Kidney tubule cell (primary cell): ENCODE data around the gene SLC36A2.
"Not testable (repeated sequence)": the region's sequence is repeated elsewhere in the genome, so short reads cannot be mapped to it uniquely, and the experiment has no call there.

Experiments used
- DNase-seq: peaks from one replicate; pipeline ENCODE4 v3.0.0-alpha.2; 2018; ENCODE audit warnings: low spot score

Gene SLC36A2

DNA sequence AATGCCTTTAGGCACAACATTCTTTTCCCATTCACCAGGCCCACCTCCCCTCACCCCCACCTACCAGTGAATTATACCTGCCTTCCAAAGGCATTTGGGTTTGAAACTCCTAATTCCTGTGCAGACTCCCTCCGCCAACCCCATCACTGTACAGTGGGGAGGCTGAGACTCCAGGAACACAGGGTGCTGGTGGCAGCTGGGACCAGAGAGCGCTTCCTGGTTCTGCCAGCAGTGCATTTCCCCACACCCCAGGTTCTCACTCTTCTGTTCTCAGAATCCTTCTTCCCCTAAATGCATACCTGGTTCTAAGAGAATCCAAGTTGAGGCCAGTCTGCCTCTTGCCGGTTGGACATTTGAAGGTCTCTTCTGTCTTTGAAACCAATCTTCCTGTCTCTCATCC, 21.1 kb downstream of the SLC36A2 start:
- no peak for DNase-seq

DNA sequence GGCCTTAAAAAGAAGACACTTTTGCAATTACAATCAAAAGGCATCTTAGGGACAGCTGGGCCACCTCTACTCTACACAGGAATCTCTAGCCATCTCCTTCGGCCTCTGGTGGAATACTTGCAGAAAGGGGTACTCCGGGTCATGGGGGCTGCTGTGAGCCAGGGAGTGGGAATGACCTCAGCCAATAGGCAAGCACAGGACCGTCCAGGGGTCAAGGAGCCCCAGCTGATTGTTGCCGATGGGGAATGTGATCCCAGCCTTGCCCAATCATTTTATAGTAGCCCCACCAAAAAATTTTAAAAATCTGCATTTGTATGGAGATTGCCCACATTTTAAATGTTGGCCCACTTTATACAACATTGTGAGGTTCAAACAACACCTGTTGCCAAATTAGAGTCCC, 26.9 kb downstream of the SLC36A2 start:
- no peak for DNase-seq

DNA sequence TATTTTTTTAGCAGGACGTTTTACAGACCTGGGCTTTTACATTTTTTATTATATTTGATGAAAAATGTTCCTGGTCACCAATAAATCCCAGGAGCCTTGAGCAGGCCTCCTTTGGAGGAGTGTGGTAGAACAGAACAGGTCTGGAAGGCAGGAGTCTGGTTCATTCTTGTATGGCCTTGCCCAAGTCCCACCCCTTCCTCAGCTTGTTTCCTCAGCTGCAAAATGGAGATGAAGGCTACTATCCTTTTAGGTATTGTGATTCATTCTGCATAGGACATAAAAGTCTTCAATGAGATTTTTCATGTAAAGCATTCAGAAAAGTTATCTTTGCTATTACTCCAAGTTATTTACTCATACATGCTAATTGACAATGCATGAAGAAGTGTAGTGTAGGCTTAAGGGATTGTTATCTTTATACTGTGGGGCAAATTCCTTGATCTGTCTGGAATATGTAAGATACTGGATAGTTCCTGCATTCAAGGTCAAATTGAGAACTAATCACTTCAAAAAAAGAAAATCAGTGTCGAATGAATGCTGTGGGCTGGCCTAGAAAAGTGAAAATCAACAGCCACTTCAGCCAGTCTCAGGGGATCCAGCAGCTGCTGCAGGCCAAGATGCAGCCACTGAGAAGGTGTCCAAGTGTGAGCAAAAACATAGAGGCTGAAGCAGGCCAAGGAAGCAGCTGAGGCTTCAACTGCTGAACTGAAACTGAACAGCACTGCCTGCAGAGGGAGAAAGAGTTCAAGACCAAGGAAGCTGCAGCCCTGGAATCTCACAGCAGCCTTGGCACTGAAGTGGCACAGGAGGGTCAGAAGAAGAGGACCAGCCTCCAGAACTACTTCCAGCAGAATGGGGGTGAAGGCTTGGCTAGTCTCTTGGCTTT, 28.3 kb downstream of the SLC36A2 start:
- peak; percentile 6 for DNase-seq

DNA sequence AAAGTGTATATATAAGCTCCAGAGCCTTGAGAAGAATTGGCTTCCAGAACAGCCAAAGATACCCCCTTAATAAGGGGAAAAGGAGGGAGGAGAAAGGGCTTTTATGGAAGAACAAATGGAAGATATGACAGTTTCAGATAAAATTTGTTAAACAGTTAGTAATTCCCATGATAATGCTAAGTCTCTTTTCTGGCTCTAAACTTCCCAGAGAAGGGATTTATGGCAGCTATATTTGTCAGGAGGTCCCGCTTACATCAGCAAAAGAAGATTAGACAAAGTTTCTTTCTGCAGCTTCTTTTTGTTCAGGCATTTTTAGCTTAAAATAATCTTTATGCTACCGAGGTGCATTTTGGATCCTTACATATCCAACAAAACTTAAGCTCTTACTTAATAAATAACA, 29.5 kb downstream of the SLC36A2 start:
- no peak for DNase-seq

DNA sequence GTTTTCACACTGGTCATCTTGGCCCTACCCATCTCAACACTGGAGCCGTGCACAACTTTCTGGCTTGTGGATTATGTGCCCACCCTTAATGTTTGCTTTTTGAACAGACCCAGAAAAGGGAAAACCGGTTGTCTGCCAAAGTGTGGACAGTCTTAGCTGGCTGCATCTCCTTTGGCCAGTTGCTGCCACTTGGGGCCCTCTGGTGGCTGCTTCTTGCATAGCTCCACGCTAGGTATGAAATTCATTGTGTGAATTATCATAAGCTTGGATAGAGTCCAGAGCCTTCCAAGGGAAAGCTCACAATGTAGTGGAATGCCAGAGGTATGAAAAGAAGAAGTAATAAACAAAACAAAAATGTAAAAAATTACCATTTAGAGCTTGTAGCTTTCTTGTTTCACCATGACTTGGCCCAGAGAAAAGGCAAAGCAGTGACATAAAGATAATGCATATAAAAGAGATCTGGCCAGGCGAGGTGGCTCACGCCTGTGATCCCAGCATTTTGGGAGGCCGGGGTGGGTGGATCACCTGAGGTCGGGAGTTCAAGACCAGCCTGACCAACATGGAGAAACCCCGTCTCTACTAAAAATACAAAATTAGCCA, 31.3 kb downstream of the SLC36A2 start:
- peak; percentile 63 for DNase-seq

DNA sequence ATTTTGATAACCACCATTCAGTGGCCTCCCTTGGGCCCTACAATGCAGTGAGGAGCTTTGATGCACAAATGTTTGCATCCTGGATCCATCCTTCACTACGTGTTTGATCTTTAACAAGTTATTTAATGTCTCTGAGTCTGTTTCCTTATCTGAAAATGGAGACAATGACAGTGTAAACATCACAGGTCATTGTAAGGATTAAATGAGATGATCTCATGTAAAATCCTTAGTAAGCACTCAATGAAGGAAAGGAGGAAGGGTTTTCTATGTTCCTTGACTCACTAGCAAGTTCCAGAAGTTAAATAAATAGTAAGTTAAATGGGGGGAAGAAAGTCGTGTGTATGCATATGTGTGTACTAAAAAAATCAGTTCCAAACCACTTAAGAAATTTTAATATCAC, 34.0 kb downstream of the SLC36A2 start:
- no peak for DNase-seq

DNA sequence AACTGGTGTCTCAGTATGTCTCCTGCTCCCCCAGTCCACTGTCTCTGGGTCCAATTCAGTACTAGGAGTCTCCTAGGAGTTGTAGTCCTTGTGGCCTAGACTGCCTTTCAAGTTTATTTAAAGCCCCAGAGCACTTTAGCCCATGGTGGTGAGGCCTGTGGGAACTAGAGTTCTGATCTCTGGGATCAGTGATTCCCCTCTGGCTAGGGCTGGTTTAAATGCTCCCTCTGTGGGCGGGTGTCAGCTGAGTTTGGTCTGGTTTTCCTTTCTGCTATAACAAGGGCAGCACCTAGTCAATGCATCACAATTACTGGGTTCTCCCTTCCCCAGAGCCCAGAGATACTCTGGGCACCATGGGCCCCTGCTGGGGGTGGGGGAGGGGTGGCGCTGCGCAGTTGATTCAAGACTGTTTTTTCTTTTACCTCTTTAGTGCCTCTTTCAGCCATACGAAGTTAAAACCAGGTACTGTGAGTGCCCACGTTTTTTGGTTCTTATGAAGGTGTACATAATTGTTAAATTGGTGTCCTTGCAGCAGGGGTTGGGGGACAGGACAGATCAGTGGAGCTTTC, 34.5 kb downstream of the SLC36A2 start:
- no peak for DNase-seq

DNA sequence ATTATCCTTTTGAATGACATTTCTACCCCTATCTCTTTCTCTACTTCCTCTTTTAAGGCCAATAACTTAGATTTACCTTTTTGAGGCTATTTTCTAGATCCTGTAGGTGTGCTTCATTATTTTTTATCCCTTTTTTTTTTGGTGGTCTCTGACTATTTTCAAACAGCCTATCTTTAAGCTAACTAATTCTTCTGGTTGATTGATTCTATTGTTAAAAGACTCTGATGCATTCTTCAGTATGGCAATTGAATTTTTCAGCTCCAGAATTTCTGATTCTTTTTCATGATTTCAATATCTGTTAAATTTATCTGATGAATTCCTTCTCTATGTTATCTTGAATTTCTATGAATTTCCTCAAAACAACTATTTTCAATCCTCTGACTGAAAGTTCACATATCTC, 36.4 kb downstream of the SLC36A2 start:
- no peak for DNase-seq

DNA sequence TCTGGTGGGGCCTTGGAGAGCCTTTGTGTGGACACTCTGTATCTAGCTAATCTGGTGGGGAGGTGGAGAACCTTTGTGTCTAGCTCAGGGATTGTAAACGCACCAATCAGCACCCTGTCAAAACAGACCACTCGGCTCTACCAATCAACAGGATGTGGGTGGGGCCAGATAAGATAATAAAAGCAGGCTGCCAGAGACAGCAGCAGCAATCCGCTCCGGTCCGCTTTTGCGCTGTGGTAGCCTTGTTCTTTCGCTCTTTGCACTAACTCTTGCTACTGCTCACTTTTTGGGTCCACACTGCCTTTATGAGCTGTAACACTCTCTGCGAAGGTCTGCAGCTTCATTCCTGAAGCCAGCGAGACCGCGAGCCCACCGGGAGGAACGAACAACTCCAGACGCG, 37.5 kb downstream of the SLC36A2 start:
- DNase-seq, result not testable (repeated sequence)

DNA sequence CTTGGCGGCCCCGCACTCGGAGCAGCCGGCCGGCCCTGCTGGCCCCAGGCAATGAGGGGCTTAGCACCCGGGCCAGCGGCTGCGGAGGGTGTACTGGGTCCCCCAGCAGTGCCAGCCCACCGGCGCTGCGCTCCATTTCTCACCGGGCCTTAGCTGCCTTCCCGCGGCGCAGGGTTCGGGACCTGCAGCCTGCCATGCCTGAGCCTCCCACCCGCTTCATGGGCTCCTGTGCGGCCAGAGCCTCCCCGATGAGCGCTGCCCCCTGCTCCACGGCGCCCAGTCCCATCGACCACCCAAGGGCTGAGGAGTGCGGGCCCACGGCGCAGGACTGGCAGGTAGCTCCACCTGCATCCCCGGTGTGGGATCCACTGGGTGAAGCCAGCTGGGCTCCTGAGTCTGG, 38.1 kb downstream of the SLC36A2 start:
- not testable (repeated sequence) for DNase-seq

DNA sequence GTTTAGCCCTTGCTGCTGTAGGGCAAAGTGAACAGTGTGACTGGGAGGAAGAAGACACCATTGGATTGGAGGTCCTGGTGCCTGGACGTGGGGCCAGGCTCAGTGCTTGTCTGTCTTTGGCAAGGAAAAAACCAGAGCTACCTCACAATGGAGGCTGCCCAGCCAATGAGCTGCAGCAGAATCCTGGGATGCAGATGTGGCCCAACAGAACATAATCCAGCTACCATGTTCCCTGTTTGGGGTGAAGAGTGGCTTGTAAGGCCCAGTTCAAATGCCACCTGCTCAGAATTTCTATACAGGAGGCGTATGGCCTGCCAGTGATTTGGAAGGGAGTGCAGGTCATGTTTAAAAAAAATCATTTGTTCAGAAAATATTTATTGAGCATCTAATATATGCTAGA, 43.7 kb downstream of the SLC36A2 start, which contains the start of gene SLC36A3:
TSS of gene SLC36A3 (minus strand) at position 101 of the 400 bp plus-strand sequence. CDS start 412 bp downstream, outside the sequence.
- no peak for DNase-seq

DNA sequence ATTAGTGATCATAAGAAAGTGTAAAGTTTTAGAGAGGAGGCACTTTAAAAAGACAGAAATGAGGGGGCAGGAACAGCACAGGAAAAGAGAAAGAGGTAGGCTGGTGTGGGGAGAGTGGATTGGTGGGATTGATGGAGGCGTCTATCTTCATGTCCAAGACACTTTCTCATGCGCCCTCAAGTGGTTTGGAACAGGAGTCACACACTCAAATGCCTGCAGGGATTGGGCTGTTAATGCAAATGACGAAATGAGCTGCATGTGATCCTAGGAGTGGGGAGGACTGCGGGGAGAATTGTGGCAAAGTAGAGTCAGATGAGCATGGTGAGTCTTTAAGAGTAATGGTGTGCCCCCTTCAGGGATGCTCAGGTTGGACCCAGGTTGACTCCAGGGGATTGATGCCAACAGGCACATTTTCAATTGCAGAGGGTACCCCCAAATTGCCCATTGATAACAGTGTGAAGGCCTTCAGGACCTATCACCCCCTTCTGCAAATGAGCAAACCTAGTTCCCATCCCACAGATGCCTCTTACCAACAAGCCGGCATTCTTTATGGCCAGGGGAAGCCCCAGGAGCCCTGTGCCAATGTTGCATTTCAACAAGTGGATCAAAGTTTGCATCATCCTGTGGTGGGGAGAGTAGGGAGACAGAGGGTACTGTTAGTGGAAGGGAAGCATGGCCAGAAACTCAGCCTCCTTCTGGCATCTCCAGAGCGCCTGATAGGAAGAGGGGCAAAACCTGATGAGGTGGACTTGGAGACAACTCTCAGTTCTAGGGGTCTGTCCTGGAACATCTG, 49.1 kb downstream of the SLC36A2 start:
- peak; percentile 65 for DNase-seq

DNA sequence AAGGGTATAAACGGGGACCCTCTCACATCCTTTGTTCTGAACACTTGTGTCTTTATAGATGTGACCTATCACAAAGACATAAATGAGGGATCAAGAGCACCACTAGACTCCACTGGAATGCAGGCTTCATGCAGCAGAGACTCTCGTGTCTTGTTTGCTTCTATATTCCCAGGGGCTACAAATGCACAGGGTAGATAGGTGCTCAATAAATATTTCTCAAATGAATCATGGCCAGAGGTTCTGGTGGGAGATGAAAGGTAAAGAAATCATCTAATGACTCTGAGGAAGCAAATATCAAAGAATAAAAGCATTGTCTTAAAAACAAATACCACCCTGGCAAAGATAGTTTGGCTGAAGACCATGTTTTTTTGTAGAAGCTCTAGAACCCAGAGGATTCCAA, 50.4 kb downstream of the SLC36A2 start:
- no peak for DNase-seq

DNA sequence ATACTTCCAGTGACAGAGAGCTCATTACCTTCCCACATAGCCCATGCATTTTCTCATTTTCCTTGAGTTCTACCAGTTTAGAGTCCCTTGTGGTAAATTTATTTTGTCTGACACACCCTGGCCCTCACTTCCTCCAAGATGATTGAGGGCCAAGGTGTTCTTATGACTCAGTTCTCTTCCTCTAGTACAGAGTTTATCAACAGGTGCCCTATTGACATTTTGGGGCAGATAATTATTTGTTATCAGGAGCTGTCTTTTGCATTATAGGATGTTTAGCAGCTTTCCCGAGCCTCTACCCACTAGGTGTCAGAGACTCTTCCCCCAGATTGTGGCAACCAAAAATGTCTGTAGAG, 50.9 kb downstream of the SLC36A2 start:
- no peak for DNase-seq

DNA sequence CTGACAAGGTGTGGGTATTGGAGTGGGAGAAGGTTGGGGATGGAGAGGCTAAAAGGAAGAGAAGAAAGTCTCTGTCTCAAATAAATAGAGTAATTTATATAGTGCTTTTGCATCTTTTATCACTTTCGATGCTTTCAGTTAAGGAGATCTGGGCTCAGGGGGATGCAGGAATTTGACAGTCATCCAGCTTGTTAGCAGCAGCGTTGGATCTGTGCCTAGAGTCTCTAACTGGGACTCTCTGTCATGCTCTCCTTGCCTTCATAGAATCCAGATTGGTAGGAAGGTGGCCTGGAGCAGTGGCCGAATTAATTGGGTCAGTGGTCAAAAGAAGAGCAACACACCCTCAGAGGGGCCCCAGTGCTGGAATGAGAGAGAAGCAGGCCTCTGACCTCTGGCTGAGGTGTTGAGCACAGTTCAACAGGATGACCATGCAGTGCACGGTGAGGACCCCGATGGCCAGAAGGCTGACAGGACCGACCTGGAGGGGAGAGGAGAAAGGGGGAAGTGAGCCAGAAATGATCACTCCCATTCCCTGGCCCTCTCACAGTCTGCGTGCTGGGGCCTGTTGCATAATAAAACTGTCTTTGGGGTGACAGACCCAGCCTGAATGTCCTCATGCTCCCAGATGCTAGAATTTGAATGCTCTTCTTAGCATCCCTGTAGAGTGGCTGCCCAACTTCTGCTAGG, 51.4 kb downstream of the SLC36A2 start:
- DNase-seq, result no peak

DNA sequence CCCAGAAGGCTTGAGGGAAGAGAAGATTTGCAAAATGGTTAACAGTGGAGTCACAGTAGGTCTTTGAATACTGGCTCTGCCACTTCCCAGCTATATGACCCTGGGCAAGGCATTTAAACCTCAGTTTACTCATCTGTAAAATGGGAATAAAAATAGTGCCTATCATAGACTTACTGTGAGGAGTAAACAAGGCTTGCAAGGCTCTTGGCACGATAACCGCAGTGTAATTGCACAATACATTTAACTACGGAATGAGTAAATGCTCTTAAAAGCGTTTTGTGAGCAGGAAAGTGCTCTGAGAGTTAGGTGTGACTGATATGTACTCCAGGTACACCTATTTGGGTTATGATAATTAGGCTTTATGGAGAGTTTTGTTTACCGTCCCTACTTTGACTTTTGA, 52.2 kb downstream of the SLC36A2 start:
- DNase-seq, result no peak

DNA sequence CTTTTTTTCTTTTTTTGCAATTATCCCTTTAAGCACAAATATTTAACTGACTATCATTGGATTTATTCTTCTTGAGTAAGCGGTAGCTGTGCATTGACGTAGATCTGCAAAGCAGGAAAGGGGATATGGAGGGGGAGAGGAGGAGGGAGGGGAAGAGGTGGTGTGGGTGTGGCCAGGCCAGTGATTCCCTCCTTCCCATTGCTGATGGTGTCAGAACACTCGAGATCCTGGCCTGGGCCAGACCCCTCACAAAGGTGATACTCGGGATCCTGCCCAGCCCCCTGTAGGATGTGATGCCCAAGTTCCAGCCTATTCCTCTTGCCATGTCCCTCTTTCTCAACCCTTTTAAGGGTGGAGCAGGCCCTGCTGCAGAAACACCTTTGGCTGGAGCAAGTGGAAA, 53.7 kb downstream of the SLC36A2 start:
- DNase-seq, result no peak

DNA sequence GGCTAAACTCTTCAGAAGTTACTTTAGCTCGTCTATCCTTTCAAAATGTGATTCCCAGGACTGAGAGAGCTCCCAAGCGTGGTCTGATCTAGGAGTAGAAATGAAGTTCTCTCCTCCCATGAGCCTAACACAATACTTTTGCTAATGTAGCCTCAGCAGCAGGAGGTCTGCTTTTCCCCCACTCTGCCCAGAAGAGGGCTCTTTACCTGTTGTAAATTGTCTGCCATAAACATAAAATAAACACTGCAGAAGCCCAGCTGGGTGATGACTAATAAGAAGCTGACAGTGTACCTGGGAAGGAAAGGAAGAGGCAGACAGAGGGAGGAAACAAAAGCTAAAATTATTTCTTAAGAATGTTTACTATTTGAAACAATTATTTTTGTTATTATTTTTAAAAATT, 59.2 kb downstream of the SLC36A2 start:
- DNase-seq, result peak; percentile 68

DNA sequence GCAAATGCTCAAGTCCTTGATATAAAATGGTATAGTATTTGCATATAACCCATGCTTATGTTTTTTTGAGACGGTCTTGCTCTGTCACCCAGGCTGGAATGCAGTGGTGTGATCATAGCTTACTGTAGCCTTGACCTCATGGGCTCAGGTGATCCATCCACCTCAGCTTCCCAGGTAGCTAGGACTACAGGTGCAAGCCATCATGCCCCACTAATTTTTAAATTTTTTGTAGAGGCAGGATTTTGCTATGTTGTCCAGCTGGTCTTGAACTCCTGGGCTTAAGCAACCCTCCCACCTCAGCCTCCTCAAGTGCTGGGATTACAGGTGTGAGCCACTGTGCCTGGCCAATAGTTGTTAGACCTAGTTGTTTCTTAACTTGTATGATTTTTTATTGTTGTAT, 61.1 kb downstream of the SLC36A2 start:
- peak; percentile 46 for DNase-seq

DNA sequence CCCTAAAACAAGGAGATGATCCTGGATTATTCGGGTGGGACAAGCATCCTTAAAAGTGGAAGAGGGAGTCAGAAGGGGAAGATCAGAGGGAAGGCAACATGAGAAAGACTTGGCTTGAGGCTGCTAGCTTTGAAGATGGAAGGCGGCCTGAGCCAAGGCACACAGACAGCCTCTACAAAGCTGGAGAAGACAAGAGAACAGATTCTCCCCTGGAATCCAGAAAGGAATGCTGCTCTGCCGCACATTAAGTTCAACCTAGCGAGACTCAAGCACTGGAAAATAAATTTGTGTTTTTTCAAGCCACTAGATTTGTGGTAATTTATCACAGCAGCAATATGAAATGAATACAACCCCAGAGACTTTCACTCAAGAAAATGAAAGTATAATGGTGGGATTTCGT, 61.7 kb downstream of the SLC36A2 start:
- DNase-seq, result peak; percentile 37

DNA sequence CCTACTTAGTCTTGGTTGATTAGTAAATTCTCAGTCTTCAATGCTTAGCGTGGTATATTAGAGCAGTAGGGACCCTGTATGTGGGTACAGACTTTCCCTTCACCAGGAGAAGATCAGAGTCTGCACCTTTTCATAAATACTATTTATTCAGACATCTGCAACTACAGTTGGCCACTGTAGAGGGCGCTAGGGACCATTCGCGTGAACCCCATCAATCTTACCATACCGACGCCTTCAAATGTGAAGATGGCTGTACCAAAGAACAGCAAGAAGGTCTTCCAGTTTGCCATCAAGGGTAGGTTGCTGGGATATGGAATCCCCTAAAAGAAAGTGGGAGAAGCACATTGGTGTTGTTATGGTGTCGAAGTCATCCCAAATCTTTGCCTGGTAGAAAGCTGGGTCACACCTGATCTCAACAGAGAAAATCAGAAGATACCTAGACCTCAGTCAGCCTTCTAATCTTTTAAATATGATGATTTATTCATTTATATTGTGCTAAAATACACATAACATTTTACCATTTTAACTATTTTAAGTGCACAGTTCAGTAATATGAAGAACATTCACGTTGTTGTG, 62.9 kb downstream of the SLC36A2 start:
- no peak for DNase-seq
